Cardiac muscle cell (in vitro differentiated cells and primary cell): ENCODE measurements around the gene CTNNA3. TPM values are rescaled to one million over a fixed set of nuclear protein-coding genes. Genes with fewer than 3 reads are reported as not detected.

Experiments used
- DNase-seq, 2 donors: peaks; one replicate each; pipeline versions ENCODE4 v3.0.0 to v3.0.0-alpha.2; 2010 to 2017; ENCODE audit warnings: low read depth in 1 of 2, low spot score in 1 of 2
- H3K27ac ChIP-seq: fragments of 200-600 bp; sonication (generic); 2 replicates; pipeline ENCODE4 v1.5.1; 2016
- H3K27me3 ChIP-seq: fragments of 200-600 bp; sonication (generic); 2 replicates; pipeline ENCODE4 v1.6.0; 2016; ENCODE audit warnings: control low read depth
- H3K36me3 ChIP-seq: fragments of 200-600 bp; sonication (generic); 2 replicates; pipeline ENCODE4 v1.5.1; 2016; ENCODE audit warnings: control low read depth
- H3K4me1 ChIP-seq: fragments of 200-600 bp; sonication (generic); 2 replicates; pipeline ENCODE4 v1.8.1; 2017; ENCODE audit warnings: low read depth, mild to moderate bottlenecking, mixed run types
- H3K4me3 ChIP-seq: fragments of 200-600 bp; sonication (generic); 2 replicates; pipeline ENCODE4 v1.5.1; 2016; ENCODE audit warnings: mild to moderate bottlenecking
- H3K9me3 ChIP-seq: fragments of 200-600 bp; sonication (generic); 2 replicates; pipeline ENCODE4 v1.5.1; 2017; ENCODE audit warnings: low read depth, mild to moderate bottlenecking, control low read depth
- polyA plus RNA-seq: library from polyadenylated mRNA; unstranded; fragments of >200 nt; fragmentation: Nextera tagmentation; extraction: Ambion mirVana; gene quantifications from 2 replicates; pipeline ENCODE4 v1.2.1, GENCODE V29; 2016
- total RNA-seq: library from RNA; depleted of rRNA; stranded (reverse); fragments of >200 nt; gene quantifications from 2 replicates; pipeline ENCODE4 v1.2.3, GENCODE V29; 2016
- TF ChIP-seq, protein P1 (sequence below): IDR thresholded peaks from 2 replicates; pipeline ENCODE4 v1.5.1; 2012; ENCODE audit warnings: low read depth, mild to moderate bottlenecking, low read length

CTNNA3 gene
- total and polyA plus RNA-seq, 2 experiments from 2014 or later, result 55.8 to 71.7 TPM

DNA sequence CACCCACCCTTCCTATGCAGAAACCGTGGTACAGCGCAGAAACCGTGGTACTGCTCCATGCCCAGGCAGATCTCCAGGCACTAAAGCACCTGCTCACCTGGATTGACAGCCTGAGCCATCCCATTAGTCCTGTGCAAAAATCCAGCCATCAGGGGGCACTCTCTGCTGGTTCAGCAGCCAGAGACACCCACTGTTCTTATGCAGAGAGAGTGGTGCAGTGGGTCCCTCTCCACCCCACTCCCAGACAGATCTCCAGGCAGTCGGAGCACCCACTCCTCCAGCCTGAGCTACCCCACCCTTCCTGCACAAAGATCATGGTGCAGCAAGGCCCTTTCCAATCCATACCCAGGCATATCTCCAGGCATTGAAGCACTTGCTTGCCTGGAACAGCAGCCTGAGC is 219.8 kb downstream of the CTNNA3 start:
- H3K27me3 ChIP-seq, result no peaks in the 10 kb centered on the region
- no peak overlapping the region for H3K27ac ChIP-seq
- no peak overlapping the region for H3K4me3 ChIP-seq
- TF ChIP-seq, protein P1, sequence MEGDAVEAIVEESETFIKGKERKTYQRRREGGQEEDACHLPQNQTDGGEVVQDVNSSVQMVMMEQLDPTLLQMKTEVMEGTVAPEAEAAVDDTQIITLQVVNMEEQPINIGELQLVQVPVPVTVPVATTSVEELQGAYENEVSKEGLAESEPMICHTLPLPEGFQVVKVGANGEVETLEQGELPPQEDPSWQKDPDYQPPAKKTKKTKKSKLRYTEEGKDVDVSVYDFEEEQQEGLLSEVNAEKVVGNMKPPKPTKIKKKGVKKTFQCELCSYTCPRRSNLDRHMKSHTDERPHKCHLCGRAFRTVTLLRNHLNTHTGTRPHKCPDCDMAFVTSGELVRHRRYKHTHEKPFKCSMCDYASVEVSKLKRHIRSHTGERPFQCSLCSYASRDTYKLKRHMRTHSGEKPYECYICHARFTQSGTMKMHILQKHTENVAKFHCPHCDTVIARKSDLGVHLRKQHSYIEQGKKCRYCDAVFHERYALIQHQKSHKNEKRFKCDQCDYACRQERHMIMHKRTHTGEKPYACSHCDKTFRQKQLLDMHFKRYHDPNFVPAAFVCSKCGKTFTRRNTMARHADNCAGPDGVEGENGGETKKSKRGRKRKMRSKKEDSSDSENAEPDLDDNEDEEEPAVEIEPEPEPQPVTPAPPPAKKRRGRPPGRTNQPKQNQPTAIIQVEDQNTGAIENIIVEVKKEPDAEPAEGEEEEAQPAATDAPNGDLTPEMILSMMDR, result no peak
- H3K9me3 ChIP-seq, result no peaks in the 10 kb centered on the region
- no peaks in the 10 kb centered on the region for H3K36me3 ChIP-seq
- no peaks in the 10 kb centered on the region for H3K4me1 ChIP-seq
- no peak for DNase-seq

DNA sequence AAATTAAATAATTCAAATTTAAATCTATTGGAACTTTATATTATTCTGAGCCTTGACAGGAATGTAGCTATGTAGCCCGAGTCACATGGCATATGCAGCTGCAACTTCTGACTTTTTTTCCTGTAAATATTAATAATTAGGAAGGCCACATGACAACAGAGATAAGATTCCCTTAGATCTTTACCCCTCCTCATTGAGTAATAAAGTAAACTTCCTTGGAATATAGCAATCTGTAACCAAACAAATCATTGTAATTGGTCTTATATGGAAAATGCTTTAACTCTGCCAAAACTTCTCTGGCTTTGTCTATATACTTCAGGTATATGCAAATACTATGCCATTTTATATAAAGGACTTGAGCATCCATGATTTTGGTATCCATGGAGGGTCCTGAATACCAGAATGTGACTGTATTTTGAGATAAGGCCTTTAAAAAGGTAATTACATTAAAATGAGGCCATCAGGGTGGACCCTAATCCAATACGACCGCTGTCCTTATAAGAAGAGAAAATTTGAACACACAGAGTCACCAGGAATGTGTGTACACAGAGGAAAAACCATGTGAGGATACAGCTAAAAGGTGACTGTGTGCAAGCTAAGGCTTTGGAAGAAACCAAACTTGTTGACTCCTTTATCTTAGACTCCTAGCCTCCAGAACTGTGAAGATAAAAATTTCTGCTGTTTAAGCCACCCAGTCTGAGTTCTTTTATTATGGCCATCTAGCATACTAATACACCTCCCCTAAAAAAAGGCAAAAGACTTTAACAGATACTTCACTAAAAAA is 222.0 kb downstream of the CTNNA3 start:
- H3K27ac ChIP-seq, result no peak overlapping the region
- no peaks in the 10 kb centered on the region for H3K4me1 ChIP-seq
- H3K9me3 ChIP-seq, result no peaks in the 10 kb centered on the region
- no peak for DNase-seq
- TF ChIP-seq, protein P1, result no peak
- no peaks in the 10 kb centered on the region for H3K27me3 ChIP-seq
- no peak overlapping the region for H3K4me3 ChIP-seq
- H3K36me3 ChIP-seq, result no peaks in the 10 kb centered on the region

DNA sequence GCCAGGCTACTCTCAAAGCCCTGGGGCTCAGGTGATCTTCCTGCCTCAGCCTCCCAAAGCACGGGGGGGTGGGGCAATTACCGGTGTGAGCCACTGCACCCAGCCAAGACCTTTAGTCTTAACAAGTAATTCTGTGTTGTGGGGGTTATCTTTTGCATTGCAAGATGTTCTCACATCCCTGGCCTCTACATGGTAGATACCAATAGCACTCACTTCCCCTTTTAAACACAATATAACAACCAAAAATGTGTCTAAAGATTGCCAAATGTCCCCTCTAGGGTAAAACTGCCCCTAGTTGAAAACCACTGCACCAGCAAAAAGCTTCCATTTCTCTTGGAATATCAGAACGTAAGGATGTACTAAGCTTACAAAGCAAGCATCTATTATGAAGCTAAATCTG is 225.0 kb downstream of the CTNNA3 start:
- H3K36me3 ChIP-seq, result no peaks in the 10 kb centered on the region
- H3K4me3 ChIP-seq, result no peak overlapping the region
- DNase-seq, result no peak
- no peaks in the 10 kb centered on the region for H3K9me3 ChIP-seq
- H3K27ac ChIP-seq, result no peak overlapping the region
- TF ChIP-seq, protein P1, result no peak
- H3K4me1 ChIP-seq, result no peaks in the 10 kb centered on the region
- H3K27me3 ChIP-seq, result no peaks in the 10 kb centered on the region

GRCh38 chr10:67464278-67464677 is 231.7 kb downstream of the CTNNA3 start:
- H3K36me3 ChIP-seq, result no peaks in the 10 kb centered on the region
- H3K27ac ChIP-seq, result no peak overlapping the region
- TF ChIP-seq, protein P1, result no peak
- DNase-seq, result no peak
- H3K9me3 ChIP-seq, result no peaks in the 10 kb centered on the region
- no peaks in the 10 kb centered on the region for H3K27me3 ChIP-seq
- no peak overlapping the region for H3K4me3 ChIP-seq
- no peaks in the 10 kb centered on the region for H3K4me1 ChIP-seq

DNA sequence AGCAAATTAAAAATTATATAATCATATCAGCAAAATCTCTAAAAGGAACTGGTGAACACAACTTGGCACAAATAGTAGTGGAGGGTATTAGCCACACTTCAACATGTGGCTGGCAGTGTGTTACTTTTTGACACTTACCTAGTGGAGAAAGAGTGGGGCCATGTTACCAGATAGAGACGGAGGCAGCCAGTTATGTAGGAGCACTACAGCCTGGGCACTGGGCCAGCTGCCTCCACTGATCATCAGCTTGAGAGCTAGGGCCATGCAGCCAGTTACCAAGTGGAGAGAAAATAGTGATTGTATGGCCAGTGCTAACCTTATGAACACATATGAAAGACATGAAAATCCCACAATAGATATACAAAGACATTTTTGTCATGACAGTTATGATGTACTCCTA is 243.1 kb downstream of the CTNNA3 start:
- Histone ChIP-seq H3K9me3 (no peaks in the 10 kb centered on the region), H3K4me3 (no peak overlapping the region), H3K27me3 (no peaks in the 10 kb centered on the region), H3K36me3 (no peaks in the 10 kb centered on the region), H3K4me1 (peaks cover 11% of the 10 kb centered on the region), H3K27ac (peak overlapping the region; percentile 18)
- TF ChIP-seq, protein P1, result no peak
- peak in 1 of 2 donors; percentile 29 for DNase-seq
